Measurements from ENCODE around the gene KEAP1. TPM values are rescaled to one million over a fixed set of nuclear protein-coding genes. Genes with fewer than 3 reads are reported as not detected.
A peak's percentile ranks its signal among the peaks of the same experiment; 100 is the strongest.

KEAP1 gene
- total RNA-seq, 1 experiment from 2014 or later, result 46.8 TPM

GRCh38 chr19:10517361-10517759 lies 14.2 kb upstream of the KEAP1 start, which contains the start of gene S1PR5:
Gene S1PR5, minus strand, starts transcription at chr19:10517447. Its CDS starts 2,436 bp downstream, at chr19:10515011.
- no peaks in the 10 kb centered on the region for H3K36me3 Mint-ChIP-seq (ENCODE audit: insufficient read depth, unreplicated experiment)
- no peak within 1 kb of the TSS for H3K27ac Mint-ChIP-seq (ENCODE audit: unreplicated experiment)
- peak; percentile 5 for DNase-seq
- peak within 1 kb of the TSS; percentile 55 for H3K4me3 Mint-ChIP-seq (ENCODE audit: low read depth, unreplicated experiment)
- intact Hi-C loops (cut with micrococcal nuclease; ENCODE audit: unreplicated experiment), result no loop called here
- CTCF ChIA-PET, result no interaction called here
- H3K4me1 Mint-ChIP-seq (ENCODE audit: low read depth, unreplicated experiment), result peaks cover 16% of the 10 kb centered on the region
- BruUV-seq (replicated peaks), result no TSS peak
- peaks cover 79% of the 10 kb centered on the region for H3K27me3 Mint-ChIP-seq (ENCODE audit: unreplicated experiment)
- TF ChIP-seq CTCF (IDR thresholded peaks at IDR 0.05; ENCODE audit: unreplicated experiment), result no peak
- no peaks in the 10 kb centered on the region for H3K9me3 Mint-ChIP-seq (ENCODE audit: low read depth, unreplicated experiment)

GRCh38 chr19:10516671-10517286 lies 13.6 kb upstream of the KEAP1 start:
- TF ChIP-seq CTCF (IDR thresholded peaks at IDR 0.05; ENCODE audit: unreplicated experiment), result no peak
- DNase-seq, result no peak
- Mint-ChIP-seq H3K27ac (ENCODE audit: unreplicated experiment) (no peak overlapping the region), H3K4me1 (ENCODE audit: low read depth, unreplicated experiment) (peaks cover 16% of the 10 kb centered on the region), H3K27me3 (ENCODE audit: unreplicated experiment) (peaks cover 80% of the 10 kb centered on the region), H3K36me3 (ENCODE audit: insufficient read depth, unreplicated experiment) (no peaks in the 10 kb centered on the region), H3K9me3 (ENCODE audit: low read depth, unreplicated experiment) (no peaks in the 10 kb centered on the region), H3K4me3 (ENCODE audit: low read depth, unreplicated experiment) (peak overlapping the region; percentile 55)
- CTCF ChIA-PET, result no interaction called here
- no TSS peak for BruUV-seq (replicated peaks)
- intact Hi-C loops (cut with micrococcal nuclease; ENCODE audit: unreplicated experiment), result no loop called here

GRCh38 chr19:10516064-10516385 lies 12.9 kb upstream of the KEAP1 start:
- no peak for TF ChIP-seq CTCF (IDR thresholded peaks at IDR 0.05; ENCODE audit: unreplicated experiment)
- BruUV-seq (replicated peaks), result no TSS peak
- peaks cover 16% of the 10 kb centered on the region for H3K4me1 Mint-ChIP-seq (ENCODE audit: low read depth, unreplicated experiment)

GRCh38 chr19:10514211-10515145 lies 11.3 kb upstream of the KEAP1 start:
- no peak overlapping the region for H3K4me3 Mint-ChIP-seq (ENCODE audit: low read depth, unreplicated experiment)
- intact Hi-C loops (cut with micrococcal nuclease; ENCODE audit: unreplicated experiment), result no loop called here
- CTCF ChIA-PET, result no interaction called here
- peaks cover 69% of the 10 kb centered on the region for H3K27me3 Mint-ChIP-seq (ENCODE audit: unreplicated experiment)
- TF ChIP-seq CTCF (IDR thresholded peaks at IDR 0.05; ENCODE audit: unreplicated experiment), result no peak
- no peaks in the 10 kb centered on the region for H3K36me3 Mint-ChIP-seq (ENCODE audit: insufficient read depth, unreplicated experiment)
- H3K27ac Mint-ChIP-seq (ENCODE audit: unreplicated experiment), result no peak overlapping the region
- peaks cover 16% of the 10 kb centered on the region for H3K4me1 Mint-ChIP-seq (ENCODE audit: low read depth, unreplicated experiment)
- DNase-seq, result peak; percentile 7
- no TSS peak for BruUV-seq (replicated peaks)
- no peaks in the 10 kb centered on the region for H3K9me3 Mint-ChIP-seq (ENCODE audit: low read depth, unreplicated experiment)

More at GRCh38 chr19:10516064-10516385, 12.9 kb upstream of the KEAP1 start:
- no peaks in the 10 kb centered on the region for H3K36me3 Mint-ChIP-seq (ENCODE audit: insufficient read depth, unreplicated experiment)
- intact Hi-C loops (cut with micrococcal nuclease; ENCODE audit: unreplicated experiment), result no loop called here
- CTCF ChIA-PET, result no interaction called here
- peaks cover 80% of the 10 kb centered on the region for H3K27me3 Mint-ChIP-seq (ENCODE audit: unreplicated experiment)
- H3K4me3 Mint-ChIP-seq (ENCODE audit: low read depth, unreplicated experiment), result no peak overlapping the region
- no peak for DNase-seq
- H3K27ac Mint-ChIP-seq (ENCODE audit: unreplicated experiment), result no peak overlapping the region
- no peaks in the 10 kb centered on the region for H3K9me3 Mint-ChIP-seq (ENCODE audit: low read depth, unreplicated experiment)

Data from Calu3 (cell line).